IPS-NIHi11 (cell line): ENCODE results near the gene FURIN.
"Not testable (repeated sequence)": the region's sequence is repeated elsewhere in the genome, so short reads cannot be mapped to it uniquely, and the experiment has no call there.

Source experiments
- DNase-seq: peaks from one replicate; pipeline ENCODE4 v3.0.0; 2012; ENCODE audit warnings: mixed read lengths, low spot score

Gene FURIN

GRCh38 chr15:90915808-90916440 lies 47.5 kb downstream of the FURIN start:
- DNase-seq: no peak

GRCh38 chr15:90916461-90916860 lies 48.1 kb downstream of the FURIN start:
- DNase-seq: no peak

GRCh38 chr15:90917569-90917968 lies 49.2 kb downstream of the FURIN start:
- DNase-seq: no peak

- DNase-seq: no peak
These were observed 49.8 kb downstream of the FURIN start for GRCh38 chr15:90918034-90918788.

DNA sequence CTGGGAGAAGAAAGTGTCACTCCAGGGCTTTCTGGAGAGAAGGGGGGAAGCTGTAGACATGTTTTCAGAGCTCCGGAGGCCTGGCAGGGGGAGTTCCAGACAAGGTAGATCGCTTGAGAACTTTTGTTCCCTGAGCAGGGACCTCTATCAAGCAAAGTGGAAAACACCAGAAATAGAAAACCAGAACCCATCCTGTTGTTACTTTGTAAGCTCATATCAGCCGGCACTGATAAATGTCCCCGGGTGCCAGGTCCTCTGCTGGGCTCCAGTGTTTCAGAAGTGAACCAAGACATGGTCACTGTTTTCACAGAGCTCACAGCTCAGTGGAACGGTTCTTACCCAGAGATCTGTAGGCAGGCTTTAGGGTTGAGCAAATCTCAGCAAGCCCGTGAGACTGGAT lies 50.4 kb downstream of the FURIN start:
- no peak for DNase-seq

DNA sequence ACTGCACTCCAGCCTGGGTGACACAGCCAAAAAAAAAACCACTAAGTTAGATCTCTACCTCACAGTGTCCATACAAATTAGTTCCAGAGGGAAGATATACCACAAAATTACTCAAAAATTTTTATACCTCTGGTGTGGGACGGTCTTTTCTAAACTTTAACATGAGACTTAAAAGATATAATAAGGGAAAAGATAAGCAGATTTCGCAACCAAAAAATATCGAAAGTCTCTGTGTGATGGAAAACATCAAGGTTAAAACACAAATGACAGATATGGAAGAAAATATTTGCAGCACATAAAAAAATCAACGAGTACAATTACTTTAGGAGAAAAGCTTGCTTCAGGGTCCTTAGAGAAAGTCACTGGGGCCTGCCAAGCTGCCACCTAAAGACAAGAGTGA lies 53.5 kb downstream of the FURIN start:
- DNase-seq: no peak

GRCh38 chr15:90922712-90923322 lies 54.4 kb downstream of the FURIN start:
- DNase-seq: not testable (repeated sequence)

- DNase-seq: no peak
These were observed 56.0 kb downstream of the FURIN start for GRCh38 chr15:90924375-90924774.

- not testable (repeated sequence) for DNase-seq
These were observed 58.4 kb downstream of the FURIN start for GRCh38 chr15:90926766-90927165.

- not testable (repeated sequence) for DNase-seq
These were observed 59.7 kb downstream of the FURIN start for GRCh38 chr15:90928106-90928505.

GRCh38 chr15:90929246-90930019 lies 61.0 kb downstream of the FURIN start:
- DNase-seq: no peak

DNA sequence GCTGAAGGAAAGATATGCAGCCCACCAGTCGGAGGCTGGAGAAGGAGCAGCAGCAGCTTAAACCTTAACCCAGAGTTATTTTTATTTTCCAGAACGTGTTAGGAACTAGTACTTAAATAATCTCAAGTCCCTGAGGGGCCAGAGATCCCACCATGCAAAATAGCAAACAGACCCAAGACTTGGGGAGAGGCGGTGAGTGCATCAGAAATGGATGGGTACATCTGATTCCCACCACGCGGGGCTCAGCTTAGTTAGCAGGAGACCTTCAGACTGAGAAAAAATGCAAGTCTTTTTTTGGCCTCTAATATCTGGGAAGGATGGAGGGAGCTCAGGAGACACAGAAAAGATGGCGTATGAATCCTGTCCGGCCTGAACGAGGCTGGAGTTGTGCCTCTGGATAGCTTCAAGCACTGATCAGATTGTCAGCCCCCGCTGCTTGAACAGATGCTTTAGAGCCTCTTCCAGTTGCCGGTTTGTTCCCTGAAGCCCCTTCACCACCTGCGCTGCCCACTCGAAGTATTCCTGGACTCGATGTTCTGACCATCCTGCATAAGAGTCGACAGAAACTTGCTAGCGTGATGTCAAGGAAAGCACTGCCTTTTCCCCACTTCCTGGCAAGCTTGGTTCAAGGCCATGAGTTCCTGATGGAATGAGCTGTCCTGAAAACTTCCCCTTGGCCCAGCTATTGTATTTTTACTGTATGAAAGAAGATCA lies 62.6 kb downstream of the FURIN start:
- no peak for DNase-seq

- DNase-seq: no peak
These were observed 63.1 kb downstream of the FURIN start for GRCh38 chr15:90931575-90931827.

GRCh38 chr15:90931828-90932659 lies 63.7 kb downstream of the FURIN start, which contains the start of gene HDDC3:
HDDC3 (minus strand) TSS chr15:90932549; CDS start chr15:90932540, 9 bp downstream.
- DNase-seq: peak; percentile 94

DNA sequence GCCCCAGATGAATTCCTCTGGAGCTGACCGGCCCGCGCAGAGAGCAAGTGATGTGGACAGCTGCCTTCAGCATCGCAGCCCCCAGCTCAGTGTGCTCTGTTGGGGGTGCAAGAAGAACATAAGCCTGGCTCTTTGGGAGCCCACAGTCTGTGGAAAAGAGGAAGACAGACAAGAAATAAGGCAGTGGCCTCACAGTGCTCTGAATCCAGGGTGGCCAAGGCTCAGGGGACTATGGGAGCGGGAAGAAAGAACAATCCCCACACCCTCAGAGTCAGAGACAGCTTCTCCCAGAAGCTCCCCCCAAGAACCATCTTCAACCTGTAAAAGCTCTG lies 64.2 kb downstream of the FURIN start:
- no peak for DNase-seq
